ENCODE results near the gene LANCL3. TPM values are rescaled to one million over a fixed set of nuclear protein-coding genes. Genes with fewer than 3 reads are reported as not detected.

LANCL3 gene
- total RNA-seq, 4 donors from 2014 or later: 0.02 to 0.25 (median 0.16) TPM; not detected in 1

DNA sequence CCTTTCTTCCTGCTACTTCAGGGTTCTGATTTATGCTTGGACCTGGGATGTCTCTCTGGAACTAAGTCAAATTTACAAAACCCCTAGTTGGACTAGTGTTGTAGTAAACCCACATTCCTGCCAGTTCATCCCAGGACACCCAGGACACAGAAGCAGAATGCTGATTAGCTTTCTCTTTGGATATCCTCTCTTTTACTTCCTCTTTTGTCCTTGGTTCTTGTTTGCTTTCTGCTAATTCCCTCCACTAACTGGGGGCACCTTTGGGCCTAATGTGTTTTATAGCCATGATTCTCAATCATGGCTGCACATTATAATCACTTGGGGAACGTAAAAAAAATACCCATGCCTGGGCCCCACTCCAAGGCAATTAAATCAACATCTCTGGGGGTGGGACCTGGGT, 42.5 kb downstream of the LANCL3 start:
- no peaks in the 10 kb centered on the region for H3K36me3 ChIP-seq
- intact Hi-C loops (cut with DNase I; ENCODE audit: low total_unique reads): no loop called here
- in situ Hi-C loops (cut with MboI; ENCODE audit: low sequenced_read_pairs in 4 of 4): no loop called here
- no peaks in the 10 kb centered on the region for H3K27me3 ChIP-seq
- DNase-seq (no peak), ATAC-seq (no peak)
- H3K4me3 ChIP-seq: no peak overlapping the region
- H3K27ac ChIP-seq: no peak overlapping the region
- H3K4me1 ChIP-seq: no peaks in the 10 kb centered on the region
- no peaks in the 10 kb centered on the region for H3K9me3 ChIP-seq
- no peak for TF ChIP-seq POLR2A (IDR thresholded peaks at IDR 0.05)
- TF ChIP-seq, protein P1, sequence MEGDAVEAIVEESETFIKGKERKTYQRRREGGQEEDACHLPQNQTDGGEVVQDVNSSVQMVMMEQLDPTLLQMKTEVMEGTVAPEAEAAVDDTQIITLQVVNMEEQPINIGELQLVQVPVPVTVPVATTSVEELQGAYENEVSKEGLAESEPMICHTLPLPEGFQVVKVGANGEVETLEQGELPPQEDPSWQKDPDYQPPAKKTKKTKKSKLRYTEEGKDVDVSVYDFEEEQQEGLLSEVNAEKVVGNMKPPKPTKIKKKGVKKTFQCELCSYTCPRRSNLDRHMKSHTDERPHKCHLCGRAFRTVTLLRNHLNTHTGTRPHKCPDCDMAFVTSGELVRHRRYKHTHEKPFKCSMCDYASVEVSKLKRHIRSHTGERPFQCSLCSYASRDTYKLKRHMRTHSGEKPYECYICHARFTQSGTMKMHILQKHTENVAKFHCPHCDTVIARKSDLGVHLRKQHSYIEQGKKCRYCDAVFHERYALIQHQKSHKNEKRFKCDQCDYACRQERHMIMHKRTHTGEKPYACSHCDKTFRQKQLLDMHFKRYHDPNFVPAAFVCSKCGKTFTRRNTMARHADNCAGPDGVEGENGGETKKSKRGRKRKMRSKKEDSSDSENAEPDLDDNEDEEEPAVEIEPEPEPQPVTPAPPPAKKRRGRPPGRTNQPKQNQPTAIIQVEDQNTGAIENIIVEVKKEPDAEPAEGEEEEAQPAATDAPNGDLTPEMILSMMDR (IDR thresholded peaks at IDR 0.05 in 4 of 5, conservative IDR thresholded peaks at IDR 0.05 in 1 of 5): no peak

DNA sequence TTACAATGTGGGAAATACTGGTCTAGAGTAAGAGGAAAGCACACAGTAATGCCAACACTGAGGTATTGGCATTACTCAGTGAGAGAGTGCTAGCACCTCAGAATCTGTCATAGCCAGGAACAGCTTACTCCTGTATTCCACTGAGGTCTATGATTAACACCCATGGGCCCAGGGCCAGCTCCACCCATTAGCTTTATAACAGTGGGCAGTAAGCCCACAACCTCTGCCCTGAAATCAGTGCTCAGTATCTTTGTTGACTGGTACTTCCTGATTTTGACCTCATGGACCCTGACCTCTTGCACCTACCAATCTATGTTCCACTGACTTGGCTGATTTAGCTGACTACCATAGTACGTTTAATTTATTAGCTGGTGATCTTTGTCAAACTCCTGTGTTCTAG, 56.1 kb downstream of the LANCL3 start:
- Histone ChIP-seq H3K27me3 (no peaks in the 10 kb centered on the region), H3K27ac (no peak overlapping the region), H3K36me3 (no peaks in the 10 kb centered on the region), H3K4me1 (no peaks in the 10 kb centered on the region), H3K4me3 (no peak overlapping the region), H3K9me3 (no peaks in the 10 kb centered on the region)
- DNase-seq (no peak), ATAC-seq (no peak)
- intact Hi-C loops (cut with DNase I; ENCODE audit: low total_unique reads): no loop called here
- in situ Hi-C loops (cut with MboI; ENCODE audit: low sequenced_read_pairs in 4 of 4): no loop called here
- TF ChIP-seq, protein P1 (IDR thresholded peaks at IDR 0.05 in 4 of 5, conservative IDR thresholded peaks at IDR 0.05 in 1 of 5): no peak
- no peak for TF ChIP-seq POLR2A (IDR thresholded peaks at IDR 0.05)

DNA sequence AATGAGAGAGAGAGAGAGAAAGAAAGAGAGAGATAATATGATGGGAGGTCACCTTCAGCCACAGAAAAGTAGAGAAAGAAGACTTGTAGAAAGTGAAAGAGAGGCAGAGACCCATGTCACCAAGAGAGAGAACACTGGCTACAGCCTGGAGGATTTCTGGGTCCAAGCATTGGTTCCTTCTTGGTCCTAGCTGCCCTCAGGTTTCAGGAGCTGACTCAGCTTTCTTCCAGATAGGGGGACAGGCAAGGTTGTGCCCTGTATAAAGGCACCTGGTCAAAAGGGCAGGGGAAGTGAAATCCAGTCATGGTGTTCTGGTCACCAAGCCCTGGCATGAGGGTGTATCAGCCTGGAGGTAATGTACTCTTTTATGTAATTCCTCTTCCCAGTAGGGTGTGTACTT, 66.6 kb downstream of the LANCL3 start:
- Histone ChIP-seq H3K27ac (no peak overlapping the region), H3K4me1 (no peaks in the 10 kb centered on the region), H3K36me3 (no peaks in the 10 kb centered on the region), H3K4me3 (no peak overlapping the region), H3K27me3 (no peaks in the 10 kb centered on the region), H3K9me3 (no peaks in the 10 kb centered on the region)
- DNase-seq: no peak
- intact Hi-C loops (cut with DNase I; ENCODE audit: low total_unique reads) (no loop called here), in situ Hi-C loops (cut with MboI; ENCODE audit: low sequenced_read_pairs in 4 of 4) (no loop called here)
- no peak for ATAC-seq
- TF ChIP-seq POLR2A (IDR thresholded peaks at IDR 0.05): no peak
- TF ChIP-seq, protein P1 (IDR thresholded peaks at IDR 0.05 in 4 of 5, conservative IDR thresholded peaks at IDR 0.05 in 1 of 5): no peak

DNA sequence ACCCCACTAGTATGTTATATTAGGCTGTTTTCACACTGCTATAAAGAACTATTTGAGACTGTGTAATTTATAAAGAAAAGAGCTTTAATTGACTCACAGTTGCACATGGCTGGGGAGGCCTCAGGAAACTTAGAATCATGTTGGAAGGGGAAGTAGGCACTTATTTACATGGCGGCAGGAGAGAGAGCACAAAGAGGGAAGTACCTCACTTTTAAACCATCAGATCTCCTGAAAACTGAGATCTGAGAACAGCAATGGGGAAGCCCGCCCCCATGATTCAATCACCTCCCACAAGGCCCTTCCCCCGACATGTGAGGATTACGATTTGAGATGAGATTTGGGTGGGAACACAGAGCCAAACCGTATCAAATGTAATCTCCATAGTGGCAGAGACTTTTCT, 68.7 kb downstream of the LANCL3 start:
- intact Hi-C loops (cut with DNase I; ENCODE audit: low total_unique reads) (no loop called here), in situ Hi-C loops (cut with MboI; ENCODE audit: low sequenced_read_pairs in 4 of 4) (no loop called here)
- Histone ChIP-seq H3K4me1 (no peaks in the 10 kb centered on the region), H3K36me3 (no peaks in the 10 kb centered on the region), H3K4me3 (no peak overlapping the region), H3K27ac (no peak overlapping the region), H3K9me3 (no peaks in the 10 kb centered on the region), H3K27me3 (no peaks in the 10 kb centered on the region)
- ATAC-seq: no peak
- TF ChIP-seq POLR2A (IDR thresholded peaks at IDR 0.05): no peak
- TF ChIP-seq, protein P1 (IDR thresholded peaks at IDR 0.05 in 4 of 5, conservative IDR thresholded peaks at IDR 0.05 in 1 of 5): no peak
- DNase-seq: no peak

DNA sequence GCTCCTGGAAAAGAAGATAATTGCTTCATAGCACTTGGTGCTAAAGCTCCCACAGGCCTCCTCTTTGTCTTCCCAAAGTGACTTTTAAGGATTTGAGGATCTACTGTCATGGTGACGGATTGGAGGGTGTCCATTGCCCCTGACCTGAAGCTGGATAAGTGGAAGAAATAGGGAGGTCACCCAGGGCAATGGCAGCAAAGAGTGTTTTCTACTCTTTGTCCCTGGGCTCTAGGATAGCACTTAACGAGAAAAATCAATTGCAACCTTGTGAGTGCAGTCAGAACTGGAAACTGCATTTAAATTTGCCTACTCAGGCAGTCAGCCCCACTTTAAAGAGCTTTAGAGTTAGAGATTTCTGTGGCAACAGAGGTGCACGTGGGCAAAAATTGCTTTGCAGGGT, 70.4 kb downstream of the LANCL3 start:
- TF ChIP-seq POLR2A (IDR thresholded peaks at IDR 0.05): no peak
- TF ChIP-seq, protein P1 (IDR thresholded peaks at IDR 0.05 in 4 of 5, conservative IDR thresholded peaks at IDR 0.05 in 1 of 5): no peak
- ATAC-seq: no peak
- intact Hi-C loops (cut with DNase I; ENCODE audit: low total_unique reads): no loop called here
- Histone ChIP-seq H3K27ac (no peak overlapping the region), H3K27me3 (no peaks in the 10 kb centered on the region), H3K4me1 (no peaks in the 10 kb centered on the region), H3K9me3 (no peaks in the 10 kb centered on the region), H3K4me3 (no peak overlapping the region), H3K36me3 (no peaks in the 10 kb centered on the region)
- DNase-seq: no peak
- in situ Hi-C loops (cut with MboI; ENCODE audit: low sequenced_read_pairs in 4 of 4): no loop called here
